SU-DHL-6 (cell line): ENCODE results near the gene CYCS.

Experiments
- H2AFZ ChIP-seq: fragments of 200-600 bp; sonication (generic); 2 replicates; pipeline ENCODE4 v1.6.1; 2014; ENCODE audit warnings: low read depth, mild to moderate bottlenecking, moderate library complexity, mixed read lengths, antibody characterized with exemption, low read length; ENCODE audit not compliant: severe bottlenecking
- H3F3A ChIP-seq: fragments of 200-600 bp; shearing (Covaris generic); 2 replicates; pipeline ENCODE4 v1.6.0; 2016; ENCODE audit warnings: antibody characterized with exemption, mild to moderate bottlenecking; ENCODE audit not compliant: insufficient read depth
- H3K27ac ChIP-seq: fragments of 200-600 bp; sonication (generic); 2 replicates; pipeline ENCODE4 v1.5.1; 2016; ENCODE audit warnings: low read depth, mild to moderate bottlenecking, low read length, moderate library complexity, mixed read lengths
- H3K27me3 ChIP-seq: fragments of 200-600 bp; sonication (generic), shearing (Covaris generic); 2 replicates; pipeline ENCODE4 v1.6.0; 2014; ENCODE audit warnings: mild to moderate bottlenecking, low read length
- H3K36me3 ChIP-seq: fragments of 200-600 bp; sonication (generic); 2 replicates; pipeline ENCODE4 v1.6.1; 2014; ENCODE audit warnings: mild to moderate bottlenecking, low read length, mixed read lengths
- H3K4me2 ChIP-seq: fragments of 300-600, 200-600 bp; shearing (Covaris generic), sonication (generic); 2 replicates; pipeline ENCODE4 v1.6.0; 2014; ENCODE audit warnings: low read length, low read depth, mild to moderate bottlenecking; ENCODE audit not compliant: poor library complexity, severe bottlenecking
- H3K4me3 ChIP-seq: fragments of 200-600 bp; sonication (generic); 2 replicates; pipeline ENCODE4 v1.5.1; 2014; ENCODE audit warnings: antibody characterized with exemption, low read length, mild to moderate bottlenecking, mixed read lengths; ENCODE audit not compliant: insufficient read depth, poor library complexity, severe bottlenecking
- H3K79me2 ChIP-seq: fragments of 200-600 bp; sonication (generic); 2 replicates; pipeline ENCODE4 v1.6.1; 2014; ENCODE audit warnings: mild to moderate bottlenecking, low read length, moderate library complexity; ENCODE audit not compliant: insufficient read depth
- H3K9ac ChIP-seq: fragments of 200-600 bp; sonication (generic); 2 replicates; pipeline ENCODE4 v1.7.0; 2014; ENCODE audit warnings: mild to moderate bottlenecking, low read length
- H3K9me2 ChIP-seq: fragments of 200-600 bp; sonication (generic); replicated peaks from 2 replicates; pipeline ENCODE4 v1.6.1; 2014; ENCODE audit warnings: low read length; ENCODE audit not compliant: insufficient read depth
- H3K9me3 ChIP-seq: fragments of 200-600 bp; sonication (generic); 2 replicates; pipeline ENCODE4 v1.6.1; 2014; ENCODE audit warnings: low read length, mixed read lengths; ENCODE audit not compliant: insufficient read depth
- H4K20me1 ChIP-seq: fragments of 200-600 bp; sonication (generic); 2 replicates; pipeline ENCODE4 v1.6.1; 2014; ENCODE audit warnings: low read depth, mild to moderate bottlenecking, antibody characterized with exemption, low read length, moderate library complexity, mixed read lengths
- EZH2phosphoT487 ChIP-seq: fragments of 200-600 bp; sonication (generic), shearing (Covaris generic); conservative IDR thresholded peaks from 2 replicates; pipeline ENCODE4 v1.6.1; 2018; ENCODE audit warnings: mild to moderate bottlenecking, antibody characterized with exemption, low read length, moderate library complexity, mixed read lengths
- TF ChIP-seq, protein P1 (sequence below): fragments of 200-600 bp; sonication (generic); IDR thresholded peaks from one replicate; pipeline ENCODE4 v1.5.1; 2017; ENCODE audit warnings: antibody characterized with exemption, mild to moderate bottlenecking, low read length, moderate library complexity; ENCODE audit not compliant: insufficient read depth, poor library complexity, severe bottlenecking

Gene CYCS

DNA sequence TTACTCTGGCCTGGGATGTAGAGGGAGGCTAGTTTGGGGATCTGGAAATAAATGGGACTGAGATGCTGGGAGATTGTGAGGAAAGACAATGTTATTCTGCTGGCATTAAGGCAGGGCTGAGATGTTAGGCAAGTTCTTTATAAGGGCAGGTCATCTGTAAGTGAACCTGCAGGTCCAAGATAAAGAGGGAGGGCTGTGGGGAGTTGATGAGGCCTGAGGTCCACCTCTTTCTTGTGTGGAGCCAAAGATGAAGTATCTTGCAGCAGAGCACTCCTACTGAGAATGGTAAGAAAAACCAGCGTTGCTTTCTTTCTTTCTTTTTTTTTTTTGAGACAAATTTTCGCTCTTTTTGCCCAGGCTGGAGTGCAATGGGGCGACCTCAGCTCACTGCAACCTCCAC is 19.1 kb downstream of the CYCS start:
- Histone ChIP-seq H3K9me3 (no peaks in the 10 kb centered on the region), H2AFZ (no peak overlapping the region), H4K20me1 (no peaks in the 10 kb centered on the region), H3K79me2 (no peaks in the 10 kb centered on the region), H3F3A (no peaks in the 10 kb centered on the region), H3K36me3 (no peaks in the 10 kb centered on the region), H3K4me2 (no peak overlapping the region), H3K9me2 (no peaks in the 10 kb centered on the region), H3K27ac (no peak overlapping the region), H3K9ac (no peak overlapping the region), H3K4me3 (no peak overlapping the region), H3K27me3 (no peaks in the 10 kb centered on the region)
- TF ChIP-seq, protein P1, sequence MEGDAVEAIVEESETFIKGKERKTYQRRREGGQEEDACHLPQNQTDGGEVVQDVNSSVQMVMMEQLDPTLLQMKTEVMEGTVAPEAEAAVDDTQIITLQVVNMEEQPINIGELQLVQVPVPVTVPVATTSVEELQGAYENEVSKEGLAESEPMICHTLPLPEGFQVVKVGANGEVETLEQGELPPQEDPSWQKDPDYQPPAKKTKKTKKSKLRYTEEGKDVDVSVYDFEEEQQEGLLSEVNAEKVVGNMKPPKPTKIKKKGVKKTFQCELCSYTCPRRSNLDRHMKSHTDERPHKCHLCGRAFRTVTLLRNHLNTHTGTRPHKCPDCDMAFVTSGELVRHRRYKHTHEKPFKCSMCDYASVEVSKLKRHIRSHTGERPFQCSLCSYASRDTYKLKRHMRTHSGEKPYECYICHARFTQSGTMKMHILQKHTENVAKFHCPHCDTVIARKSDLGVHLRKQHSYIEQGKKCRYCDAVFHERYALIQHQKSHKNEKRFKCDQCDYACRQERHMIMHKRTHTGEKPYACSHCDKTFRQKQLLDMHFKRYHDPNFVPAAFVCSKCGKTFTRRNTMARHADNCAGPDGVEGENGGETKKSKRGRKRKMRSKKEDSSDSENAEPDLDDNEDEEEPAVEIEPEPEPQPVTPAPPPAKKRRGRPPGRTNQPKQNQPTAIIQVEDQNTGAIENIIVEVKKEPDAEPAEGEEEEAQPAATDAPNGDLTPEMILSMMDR = no peak
- TF ChIP-seq EZH2phosphoT487 = no peak

DNA sequence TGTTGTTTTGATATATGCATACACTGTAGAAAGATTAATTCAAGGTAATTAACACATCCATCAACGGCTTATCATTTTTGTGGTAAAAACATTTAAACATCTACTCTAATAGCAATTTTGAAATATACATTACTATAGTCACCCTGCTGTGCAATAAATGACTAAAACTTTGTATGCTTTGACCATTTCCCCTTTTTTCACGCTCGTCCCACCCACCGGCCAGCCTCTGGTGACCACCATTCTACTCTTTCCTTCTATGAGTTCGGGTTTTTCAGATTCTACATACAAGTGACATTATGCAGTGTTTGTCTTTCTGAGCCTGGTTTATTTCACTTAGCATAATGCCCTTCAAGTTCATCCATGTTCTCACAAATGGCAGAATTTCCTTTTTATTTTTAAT is 21.3 kb downstream of the CYCS start:
- Histone ChIP-seq H2AFZ (no peak overlapping the region), H3K27ac (no peak overlapping the region), H4K20me1 (no peaks in the 10 kb centered on the region), H3K4me2 (no peak overlapping the region), H3K4me3 (no peak overlapping the region), H3K9me3 (no peaks in the 10 kb centered on the region), H3K9me2 (no peaks in the 10 kb centered on the region), H3K27me3 (no peaks in the 10 kb centered on the region), H3K79me2 (no peaks in the 10 kb centered on the region), H3K9ac (no peak overlapping the region), H3F3A (no peaks in the 10 kb centered on the region), H3K36me3 (no peaks in the 10 kb centered on the region)
- TF ChIP-seq, protein P1 = no peak
- TF ChIP-seq EZH2phosphoT487 = no peak

DNA sequence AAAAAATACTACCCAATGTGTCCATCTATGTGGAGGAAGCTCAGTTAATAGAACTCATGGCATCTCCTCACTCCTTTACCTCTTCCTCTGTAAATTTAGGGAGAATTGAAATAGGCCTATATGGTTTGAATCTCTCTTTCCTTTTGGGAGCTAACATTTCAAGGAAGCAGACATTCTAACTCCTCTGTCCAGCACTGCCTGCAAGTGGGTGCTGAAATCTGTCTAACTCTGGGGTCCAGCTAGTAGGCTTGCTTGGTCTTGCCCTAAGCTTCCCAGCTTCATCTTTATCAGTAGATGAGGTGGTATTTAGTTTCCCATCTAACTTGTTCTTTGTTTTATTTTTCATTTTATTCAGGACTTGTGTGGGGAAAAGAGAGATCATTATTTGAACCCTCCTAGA is 23.2 kb downstream of the CYCS start:
- H3K9me2 ChIP-seq = no peaks in the 10 kb centered on the region
- H3K9me3 ChIP-seq = no peaks in the 10 kb centered on the region
- TF ChIP-seq EZH2phosphoT487 = no peak
- TF ChIP-seq, protein P1 = no peak
- no peak overlapping the region for H3K4me2 ChIP-seq
- H3K27ac ChIP-seq = no peak overlapping the region
- H3K36me3 ChIP-seq = no peaks in the 10 kb centered on the region
- no peak overlapping the region for H2AFZ ChIP-seq
- no peak overlapping the region for H3K9ac ChIP-seq
- H3K4me3 ChIP-seq = no peak overlapping the region
- no peaks in the 10 kb centered on the region for H3K27me3 ChIP-seq
- H3K79me2 ChIP-seq = no peaks in the 10 kb centered on the region
- no peaks in the 10 kb centered on the region for H4K20me1 ChIP-seq
- no peaks in the 10 kb centered on the region for H3F3A ChIP-seq
